KOPT-K1 (cell line): ENCODE measurements around the gene KMT2B.

Experiments
- H3K27ac ChIP-seq: fragments of 200-600 bp; sonication (generic); 2 replicates; pipeline ENCODE4 v1.5.1; 2016; ENCODE audit warnings: antibody characterized with exemption, mild to moderate bottlenecking, low read depth, low read length; ENCODE audit not compliant: poor library complexity, severe bottlenecking
- H3K36me3 ChIP-seq: fragments of 200-600 bp; sonication (generic); 2 replicates; pipeline ENCODE4 v1.5.1; 2017; ENCODE audit warnings: antibody characterized with exemption, mild to moderate bottlenecking, low read length, moderate library complexity; ENCODE audit not compliant: insufficient read depth
- H3K9me3 ChIP-seq: fragments of 200-600 bp; sonication (generic); 2 replicates; pipeline ENCODE4 v1.5.1; 2017; ENCODE audit warnings: antibody characterized with exemption, low read length, mild to moderate bottlenecking; ENCODE audit not compliant: insufficient read depth, poor library complexity, severe bottlenecking

KMT2B gene

GRCh38 chr19:35780058-35780457 is 62.3 kb downstream of the KMT2B start:
- no peak overlapping the region for H3K27ac ChIP-seq
- peaks cover 77% of the 10 kb centered on the region for H3K36me3 ChIP-seq
- no peaks in the 10 kb centered on the region for H3K9me3 ChIP-seq

- Histone ChIP-seq H3K36me3 (peaks cover 84% of the 10 kb centered on the region), H3K9me3 (no peaks in the 10 kb centered on the region), H3K27ac (no peak overlapping the region)
These were observed 62.9 kb downstream of the KMT2B start for GRCh38 chr19:35780717-35781116.

GRCh38 chr19:35781650-35782049 is 63.8 kb downstream of the KMT2B start:
- H3K36me3 ChIP-seq = peaks cover 93% of the 10 kb centered on the region
- no peaks in the 10 kb centered on the region for H3K9me3 ChIP-seq
- H3K27ac ChIP-seq = no peak overlapping the region

- no peak overlapping the region for H3K27ac ChIP-seq
- H3K9me3 ChIP-seq = no peaks in the 10 kb centered on the region
- H3K36me3 ChIP-seq = peaks cover 96% of the 10 kb centered on the region
These were observed 64.8 kb downstream of the KMT2B start for GRCh38 chr19:35782589-35782988.

GRCh38 chr19:35783469-35784434 is 65.9 kb downstream of the KMT2B start:
- no peaks in the 10 kb centered on the region for H3K9me3 ChIP-seq
- H3K27ac ChIP-seq = no peak overlapping the region
- peaks cover 88% of the 10 kb centered on the region for H3K36me3 ChIP-seq

- Histone ChIP-seq H3K36me3 (peaks cover 78% of the 10 kb centered on the region), H3K9me3 (no peaks in the 10 kb centered on the region), H3K27ac (no peak overlapping the region)
These were observed 66.9 kb downstream of the KMT2B start for GRCh38 chr19:35784503-35785338.

- Histone ChIP-seq H3K36me3 (peaks cover 73% of the 10 kb centered on the region), H3K27ac (no peak overlapping the region)
These were observed 67.5 kb downstream of the KMT2B start for GRCh38 chr19:35785339-35785627.

GRCh38 chr19:35786299-35787160 is 68.7 kb downstream of the KMT2B start:
- Histone ChIP-seq H3K27ac (no peak overlapping the region), H3K36me3 (peaks cover 60% of the 10 kb centered on the region), H3K9me3 (no peaks in the 10 kb centered on the region)

More at GRCh38 chr19:35785339-35785627, 67.5 kb downstream of the KMT2B start:
- no peaks in the 10 kb centered on the region for H3K9me3 ChIP-seq

- no peaks in the 10 kb centered on the region for H3K9me3 ChIP-seq
- peaks cover 52% of the 10 kb centered on the region for H3K36me3 ChIP-seq
- no peak overlapping the region for H3K27ac ChIP-seq
These were observed 69.5 kb downstream of the KMT2B start for GRCh38 chr19:35787227-35787799.
